Motor neuron (in vitro differentiated cells): ENCODE results near the gene ANKRD65. TPM values are rescaled to one million over a fixed set of nuclear protein-coding genes. Genes with fewer than 3 reads are reported as not detected.
"Not testable (repeated sequence)": the region's sequence is repeated elsewhere in the genome, so short reads cannot be mapped to it uniquely, and the experiment has no call there.

ENCODE experiments used
- ATAC-seq, 8 experiments: fragments of 200-7000 bp; cut with Tn5 transposase; replicated peaks in 6 of 8; 2 replicates each; pipeline ENCODE4 v1.8.0; 2021; ENCODE audit warnings: mild to moderate bottlenecking in 8 of 8, moderate library complexity in 8 of 8
- H3K27ac ChIP-seq, 2 donors: fragments of 250-450 bp; sonication (Bioruptor Pico); 2 replicates each; pipeline ENCODE4 v1.9.0; 2021; ENCODE audit warnings: antibody characterized with exemption in 2 of 2, mild to moderate bottlenecking in 2 of 2, moderate library complexity in 1 of 2
- H3K4me1 ChIP-seq, 2 donors: fragments of 250-450 bp; sonication (Bioruptor Pico); replicated peaks in 1 of 2; 2 replicates each; pipeline ENCODE4 v1.6.1; 2021; ENCODE audit warnings: antibody characterized with exemption in 2 of 2, mild to moderate bottlenecking in 2 of 2, moderate library complexity in 1 of 2
- H3K4me3 ChIP-seq, 5 donors: fragments of 250-450 bp; sonication (Bioruptor Pico); 2 replicates each; pipeline ENCODE4 v1.9.0; 2021; ENCODE audit warnings: antibody characterized with exemption in 5 of 5, mild to moderate bottlenecking in 5 of 5, moderate library complexity in 4 of 5
- WGBS, 10 experiments: fragments of 450-650 bp; shearing (Covaris generic); methylation state at CpG; one replicate each; pipeline ENCODE4 v1.0.0; 2022; 5-methylcytosine and 5-hydroxymethylcytosine counted together
- in situ Hi-C, 9 experiments: fragments of 400-800 bp; cut with MboI; loops; one replicate each; pipeline ENCODE4 v1.15.0; 2021; ENCODE audit warnings: low sequenced_read_pairs in 9 of 9, low pct_unique_long_range_greater_than_20kb in 2 of 9; ENCODE audit not compliant: unreplicated experiment in 9 of 9
- total RNA-seq, 8 experiments: library from RNA; unstranded; fragments of 300-600 nt; gene quantifications; 2 replicates each; pipeline versions ENCODE4 v1.2.3 to v1.2.4, GENCODE V29; 2022

The ANKRD65 gene
- total RNA-seq, 8 experiments from 2014 or later = 0.21 to 1.9 (median 0.61) TPM

GRCh38 chr1:1425426-1425752 lies 4.3 kb upstream of the ANKRD65 start:
- ATAC-seq = no peak
- no peak overlapping the region for H3K27ac ChIP-seq
- H3K4me3 ChIP-seq = no peak overlapping the region
- in situ Hi-C loops = no loop called here
- WGBS, 10 experiments = 71% methylated on average over 4 of the region's 12 CpGs; no CpG with 5 or more reads in 9 of the 10 experiments
- H3K4me1 ChIP-seq = peaks cover 36 to 40% of the 10 kb centered on the region in 2 donors

GRCh38 chr1:1424707-1425106 lies 3.6 kb upstream of the ANKRD65 start:
- WGBS, 10 experiments = 82 to 100% (median 93%) methylated on average over 2 to 14 of the region's 15 CpGs; no CpG with 5 or more reads in 2 of the 10 experiments
- no peak overlapping the region for H3K27ac ChIP-seq
- H3K4me1 ChIP-seq = peaks cover 30 to 34% of the 10 kb centered on the region in 2 donors
- H3K4me3 ChIP-seq = no peak overlapping the region
- ATAC-seq = no peak
- in situ Hi-C loops = no loop called here

- in situ Hi-C loops = no loop called here
- peaks cover 38 to 42% of the 10 kb centered on the region in 2 donors for H3K4me1 ChIP-seq
- no peak overlapping the region for H3K27ac ChIP-seq
- ATAC-seq = no peak
- WGBS, 10 experiments = 76 to 100% (median 91%) methylated on average over 1 to 7 of the region's 7 CpGs; no CpG with 5 or more reads in 2 of the 10 experiments
- no peak overlapping the region for H3K4me3 ChIP-seq
These were observed 2.1 kb upstream of the ANKRD65 start for GRCh38 chr1:1423245-1423597.

DNA sequence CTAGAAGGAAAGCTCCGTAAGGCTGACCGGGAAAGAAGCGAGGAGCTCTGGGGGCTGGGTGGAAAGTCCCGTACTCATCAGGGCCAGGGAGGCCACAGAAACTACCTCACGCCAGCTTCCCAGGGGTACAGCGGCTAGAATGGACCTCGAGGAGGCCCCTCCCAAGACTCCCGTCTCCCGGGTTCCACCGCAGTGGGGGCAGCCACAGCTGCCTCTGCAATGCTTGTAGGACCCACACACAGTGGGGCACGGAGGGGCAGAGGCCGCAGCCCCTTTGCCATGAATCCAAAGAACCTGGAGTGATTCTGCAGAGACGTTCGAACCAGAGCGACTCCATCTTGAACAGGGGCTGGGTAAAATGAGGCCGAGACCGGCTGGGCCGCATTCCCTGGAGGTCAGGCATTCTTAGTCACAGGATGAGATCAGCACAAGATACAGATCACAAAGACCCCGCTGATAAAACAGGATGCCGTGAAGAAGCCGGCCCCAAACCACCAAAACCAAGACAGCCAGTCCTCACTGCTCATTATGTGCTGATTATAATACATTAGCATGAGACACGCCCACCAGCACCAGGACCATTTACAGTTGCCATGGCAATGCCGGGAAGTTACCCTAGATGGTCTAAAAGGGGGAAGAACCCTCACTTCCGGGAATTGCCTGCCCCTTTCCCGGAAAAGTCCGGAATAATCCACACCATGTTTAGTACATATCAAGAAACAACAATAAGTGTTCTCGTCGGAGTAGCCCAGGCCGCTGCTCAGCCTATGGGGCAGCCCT lies 1.6 kb upstream of the ANKRD65 start:
- 0 to 95% (median 78%) methylated on average over 1 to 23 of the region's 29 CpGs; no CpG with 5 or more reads in 1 of the 10 experiments for WGBS, 10 experiments
- Histone ChIP-seq H3K4me1 (peaks cover 44 to 48% of the 10 kb centered on the region in 2 donors), H3K4me3 (no peak overlapping the region), H3K27ac (no peak overlapping the region)
- in situ Hi-C loops = no loop called here
- ATAC-seq = peak in 3 of 8 experiments; percentile 18 to 69 (median 35)

DNA sequence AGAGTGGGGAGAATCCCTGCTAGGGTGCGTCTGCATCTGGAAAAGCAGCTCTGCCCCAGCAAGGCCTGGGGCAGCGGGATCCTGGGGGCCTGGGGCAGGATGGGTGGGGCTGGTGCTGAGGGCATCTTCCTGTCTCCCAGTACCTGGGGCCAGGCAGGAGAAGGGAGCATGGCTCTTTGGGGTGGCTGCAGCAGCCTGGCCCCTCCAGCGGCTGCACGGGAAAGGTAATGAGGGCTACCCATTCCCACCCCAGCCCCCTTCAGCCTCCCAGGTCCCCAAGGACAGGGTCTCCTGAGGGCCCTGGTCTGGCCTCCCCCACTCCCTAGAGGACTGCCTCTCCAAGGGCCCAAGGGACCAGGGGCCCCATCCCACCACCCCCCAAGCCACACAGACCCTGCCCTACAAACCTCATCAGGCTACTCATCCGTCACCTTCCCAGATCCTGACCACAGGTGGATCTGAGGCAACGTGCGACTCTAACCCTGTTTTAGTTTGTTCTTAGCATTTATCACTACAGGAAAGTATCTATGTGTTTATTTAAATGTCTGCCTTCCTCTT lies 910 bp upstream of the ANKRD65 start:
- H3K27ac ChIP-seq = no peak overlapping the region
- 92% methylated on average over 2 of the region's 7 CpGs; no CpG with 5 or more reads in 9 of the 10 experiments for WGBS, 10 experiments
- no peak overlapping the region for H3K4me3 ChIP-seq
- no peak for ATAC-seq
- peaks cover 47 to 53% of the 10 kb centered on the region in 2 donors for H3K4me1 ChIP-seq
- in situ Hi-C loops = no loop called here

GRCh38 chr1:1420654-1421141 lies 378 bp downstream of the ANKRD65 start:
- WGBS, 10 experiments = 100% methylated on average over 1 of the region's 12 CpGs; no CpG with 5 or more reads in 9 of the 10 experiments
- in situ Hi-C loops = no loop called here
- H3K4me3 ChIP-seq = no peak overlapping the region
- peak in 5 of 8 experiments; percentile 1 to 14 (median 5) for ATAC-seq
- H3K27ac ChIP-seq = peak overlapping the region in 1 of 2 donors; percentile 21
- peaks cover 36 to 40% of the 10 kb centered on the region in 2 donors for H3K4me1 ChIP-seq

- in situ Hi-C loops = no loop called here
- ATAC-seq = peak in 6 of 8 experiments; percentile 12 to 90 (median 51)
- 70 to 100% methylated on average over 1 to 2 of the region's 112 CpGs; no CpG with 5 or more reads in 8 of the 10 experiments for WGBS, 10 experiments
- Histone ChIP-seq H3K4me1 (peaks cover 32 to 37% of the 10 kb centered on the region in 2 donors), H3K27ac (no peak overlapping the region), H3K4me3 (no peak overlapping the region)
These were observed 1.0 kb downstream of the ANKRD65 start for GRCh38 chr1:1419813-1420653.

DNA sequence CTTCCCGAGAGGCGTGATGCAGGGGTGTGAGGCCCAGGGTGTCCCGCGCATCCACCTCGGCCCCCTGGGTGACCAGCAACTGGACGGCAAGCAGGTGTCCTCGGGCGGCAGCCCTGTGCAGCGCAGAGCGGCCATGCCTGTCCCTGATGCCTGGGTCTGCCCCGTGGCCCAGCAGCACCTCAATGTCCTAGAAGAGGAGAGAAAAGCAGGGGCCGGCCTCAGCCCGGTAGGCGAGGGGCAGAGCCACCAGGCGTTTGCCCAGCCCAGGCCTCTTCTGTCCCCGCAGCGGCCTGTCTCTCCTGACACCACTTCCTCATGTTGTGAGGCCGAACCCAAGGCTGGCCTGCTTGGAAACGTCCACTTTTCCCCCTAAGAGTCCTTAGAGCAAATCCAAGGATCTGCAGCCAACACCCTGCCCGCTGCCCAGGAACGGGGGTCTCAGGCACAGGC lies 1.7 kb downstream of the ANKRD65 start:
- H3K4me1 ChIP-seq = peaks cover 32 to 37% of the 10 kb centered on the region in 2 donors
- in situ Hi-C loops = no loop called here
- no peak overlapping the region for H3K4me3 ChIP-seq
- 69 to 94% (median 88%) methylated on average over 1 to 8 of the region's 21 CpGs; no CpG with 5 or more reads in 5 of the 10 experiments for WGBS, 10 experiments
- ATAC-seq = peak in 1 of 8 experiments; percentile 1
- no peak overlapping the region for H3K27ac ChIP-seq

DNA sequence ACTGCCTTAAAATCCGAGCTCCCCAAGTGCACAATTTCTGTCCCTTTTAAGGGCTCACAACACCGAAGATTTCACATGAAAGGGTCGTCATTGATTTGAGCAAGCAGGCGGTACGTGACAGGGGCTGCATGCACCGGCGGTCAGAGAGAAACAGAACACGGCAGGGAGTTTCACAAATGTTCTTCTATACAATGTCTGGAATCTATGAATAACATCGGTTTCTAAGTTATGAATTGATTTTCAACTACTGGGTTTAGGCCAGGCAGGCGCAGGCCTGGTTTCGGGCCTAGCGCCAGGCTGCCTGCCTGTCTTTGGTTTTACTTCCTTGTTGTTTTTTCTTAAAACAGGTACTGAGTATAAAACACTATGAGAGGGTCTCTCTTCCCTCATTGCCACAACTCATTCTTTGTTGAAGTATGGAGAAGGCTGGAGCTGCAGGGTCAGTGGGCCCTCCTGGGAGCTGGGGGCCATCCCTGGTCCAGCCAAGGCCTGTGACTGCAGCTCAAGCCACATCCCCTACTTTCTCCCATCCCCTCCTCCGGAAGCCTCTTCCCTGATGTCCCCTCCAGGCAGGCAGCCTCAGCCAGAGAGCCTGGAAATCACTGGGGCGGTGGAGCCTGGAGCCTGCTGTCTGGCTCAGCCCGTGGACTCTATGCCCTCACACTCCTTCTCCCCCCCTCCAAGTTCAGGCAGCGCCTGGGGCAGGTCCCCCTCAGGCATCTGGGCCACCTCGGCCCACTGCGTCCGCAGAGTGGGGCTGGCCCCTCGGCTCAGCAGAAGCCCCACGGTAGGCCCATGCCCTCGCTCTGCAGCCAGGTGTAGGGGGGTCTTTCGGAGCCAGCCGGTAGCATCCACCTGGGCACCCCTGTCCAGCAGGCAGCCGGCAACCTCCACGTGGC lies 2.4 kb downstream of the ANKRD65 start:
- H3K4me3 ChIP-seq = no peak overlapping the region

GRCh38 chr1:1417825-1418463 lies 3.1 kb downstream of the ANKRD65 start:
- Histone ChIP-seq H3K27ac (peak overlapping the region in 1 of 2 donors; percentile 42), H3K4me1 (peaks cover 32 to 35% of the 10 kb centered on the region in 2 donors)
- H3K4me3 ChIP-seq, ATAC-seq, in situ Hi-C loops: not testable (repeated sequence)
- WGBS, 10 experiments = 80 to 94% (median 83%) methylated on average over 1 to 18 of the region's 25 CpGs; no CpG with 5 or more reads in 1 of the 10 experiments

More for the DNA sequence above, 2.4 kb downstream of the ANKRD65 start:
- peak overlapping the region in 1 of 2 donors; percentile 42 for H3K27ac ChIP-seq
- ATAC-seq = peak in 3 of 8 experiments; percentile 7 to 11 (median 10)
- 58 to 93% (median 80%) methylated on average over 2 to 20 of the region's 26 CpGs; no CpG with 5 or more reads in 1 of the 10 experiments for WGBS, 10 experiments
- in situ Hi-C loops = no loop called here
- H3K4me1 ChIP-seq = peaks cover 32 to 37% of the 10 kb centered on the region in 2 donors

GRCh38 chr1:1417396-1417795 lies 3.7 kb downstream of the ANKRD65 start:
- H3K4me3 ChIP-seq, H3K27ac ChIP-seq, in situ Hi-C loops, ATAC-seq: not testable (repeated sequence)
- H3K4me1 ChIP-seq = peaks cover 30 to 31% of the 10 kb centered on the region in 2 donors
- WGBS, 10 experiments = 29 to 82% (median 63%) methylated on average over 1 to 5 of the region's 5 CpGs; no CpG with 5 or more reads in 1 of the 10 experiments
